Measurements from ENCODE around the gene SLC22A23.

GRCh38 chr6:3414327-3415081 is 42.3 kb downstream of the SLC22A23 start:
- TF ChIP-seq CTCF (IDR thresholded peaks at IDR 0.05) = no peak
- TF ChIP-seq POLR2A (IDR thresholded peaks at IDR 0.05) = no peak
